ENCODE data around the gene CT45A3. TPM values are rescaled to one million over a fixed set of nuclear protein-coding genes. Genes with fewer than 3 reads are reported as not detected.

Gene CT45A3
- total and polyA plus RNA-seq, 2 of the 4 experiments (the other 2 are of a cell fraction) = not detected

DNA sequence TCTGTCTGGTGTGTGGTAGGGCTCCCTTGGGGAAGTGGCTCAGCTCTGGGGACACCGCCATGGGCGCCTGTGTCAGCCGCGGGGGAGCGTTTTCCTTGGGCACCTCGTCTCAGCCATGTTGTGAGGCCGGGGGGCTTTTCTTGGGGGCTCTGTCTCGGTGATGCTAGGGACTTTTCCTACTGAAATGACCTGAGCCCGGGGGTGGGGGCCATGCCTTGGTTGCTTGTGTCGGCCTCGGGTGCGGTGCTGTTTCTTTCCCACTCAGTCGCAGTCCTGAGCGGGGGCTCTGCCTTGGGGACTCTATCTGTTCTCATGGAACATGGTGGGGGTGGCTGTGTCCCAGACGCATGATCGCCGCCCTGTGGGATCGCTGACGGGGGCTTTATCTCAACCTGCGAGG, 54.2 kb downstream of the CT45A3 start:
- TF ChIP-seq CTCF (conservative IDR thresholded peaks at IDR 0.05; ENCODE audit: low read depth, low read length) (no peak), RFX5 (IDR thresholded peaks at IDR 0.05; ENCODE audit: low read depth, low read length) (no peak), NFE2L2 (IDR thresholded peaks at IDR 0.05; ENCODE audit: low read depth, low read length) (no peak), POLR2A (IDR thresholded peaks at IDR 0.05; ENCODE audit: low read depth, low read length) (no peak), RAD21 (IDR thresholded peaks at IDR 0.05; ENCODE audit: low read length) (no peak), SMC3 (IDR thresholded peaks at IDR 0.05; ENCODE audit: low read depth, low read length) (no peak), CHD1 (IDR thresholded peaks at IDR 0.05; ENCODE audit: low read depth, low read length) (no peak), RCOR1 (IDR thresholded peaks at IDR 0.05; ENCODE audit: insufficient replicate concordance, low read length) (no peak), FOS (IDR thresholded peaks at IDR 0.05; ENCODE audit: low read depth, low read length) (no peak), ELK1 (IDR thresholded peaks at IDR 0.05; ENCODE audit: borderline replicate concordance, low read depth, low read length) (no peak), MXI1 (IDR thresholded peaks at IDR 0.05; ENCODE audit: borderline replicate concordance, low read depth, low read length) (no peak), CEBPB (IDR thresholded peaks at IDR 0.05; ENCODE audit: low read depth, low read length) (no peak), BHLHE40 (IDR thresholded peaks at IDR 0.05; ENCODE audit: low read depth, low read length) (no peak), MAFK (IDR thresholded peaks at IDR 0.05; ENCODE audit: low read depth, low read length) (no peak), MAZ (IDR thresholded peaks at IDR 0.05; ENCODE audit: borderline replicate concordance, low read depth, low read length) (no peak)
- TF ChIP-seq, protein P1, sequence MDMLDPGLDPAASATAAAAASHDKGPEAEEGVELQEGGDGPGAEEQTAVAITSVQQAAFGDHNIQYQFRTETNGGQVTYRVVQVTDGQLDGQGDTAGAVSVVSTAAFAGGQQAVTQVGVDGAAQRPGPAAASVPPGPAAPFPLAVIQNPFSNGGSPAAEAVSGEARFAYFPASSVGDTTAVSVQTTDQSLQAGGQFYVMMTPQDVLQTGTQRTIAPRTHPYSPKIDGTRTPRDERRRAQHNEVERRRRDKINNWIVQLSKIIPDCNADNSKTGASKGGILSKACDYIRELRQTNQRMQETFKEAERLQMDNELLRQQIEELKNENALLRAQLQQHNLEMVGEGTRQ (IDR thresholded peaks at IDR 0.05; ENCODE audit: low read depth, low read length) = no peak
- no peak overlapping the region for H3K14ac ChIP-seq (replicated peaks; ENCODE audit: low read depth, low read length)
- no TSS peak for BruUV-seq (replicated peaks)
- no peaks in the 10 kb centered on the region for H3K4me1 ChIP-seq (ENCODE audit: control insufficient read depth, insufficient read depth, low read length)
- POLR2A ChIA-PET (ENCODE audit: unreplicated experiment) = no interaction called here
- no peak overlapping the region for H3K4me3 ChIP-seq (ENCODE audit: insufficient read depth, low read depth, low read length)
- no peak overlapping the region for H3K9ac ChIP-seq (ENCODE audit: low read depth, low read length)
- H3K36me3 ChIP-seq (ENCODE audit: control insufficient read depth, insufficient read depth, low read length) = no peaks in the 10 kb centered on the region
- no peak overlapping the region for H2BK120ac ChIP-seq (ENCODE audit: low read depth, low read length)
- no peak overlapping the region for H4K91ac ChIP-seq (ENCODE audit: insufficient read depth, low read depth, low read length)
- no peaks in the 10 kb centered on the region for H3K79me1 ChIP-seq (ENCODE audit: low read depth in 1 of 2, low read length in 2 of 2)
- dilution Hi-C loops (cut with HindIII; ENCODE audit: low sequenced_read_pairs, unreplicated experiment) (no loop called here), in situ Hi-C loops (cut with MboI; ENCODE audit: low sequenced_read_pairs) (no loop called here), intact Hi-C loops (cut with micrococcal nuclease) (no loop called here)
- no peaks in the 10 kb centered on the region for H3K9me1 ChIP-seq (ENCODE audit: insufficient read depth, low read length)
- H2BK5ac ChIP-seq (ENCODE audit: low read depth, low read length, poor library complexity, severe bottlenecking) = no peak overlapping the region
- WGBS, 2 experiments (ENCODE audit: extremely low coverage in 2 of 2, insufficient read length in 1 of 2) = 89% methylated on average over 9 of the region's 20 CpGs; no CpG with 5 or more reads in 1 of the 2 experiments
- H3K27ac ChIP-seq (ENCODE audit: insufficient read depth, low read length) = no peak overlapping the region
- no peak overlapping the region for H2AFZ ChIP-seq (replicated peaks; ENCODE audit: low read length, poor library complexity)
- no peaks in the 10 kb centered on the region for H3K9me3 ChIP-seq (ENCODE audit: control insufficient read depth, insufficient read depth, low read length)
- H4K8ac ChIP-seq (ENCODE audit: low read depth in 2 of 2, low read length in 2 of 2) = no peak overlapping the region
- DNase-seq = no peak
- H2BK20ac ChIP-seq (ENCODE audit: low read depth, low read length) = no peak overlapping the region
- CTCF ChIA-PET = no interaction called here
- H3K27me3 ChIP-seq (ENCODE audit: control insufficient read depth, insufficient read depth, low read length) = no peaks in the 10 kb centered on the region
- H3K18ac ChIP-seq (ENCODE audit: low read depth, low read length) = no peak overlapping the region
- H2AK5ac ChIP-seq (ENCODE audit: low read depth, low read length) = no peak overlapping the region
- H2BK15ac ChIP-seq (ENCODE audit: low read depth, low read length) = no peak overlapping the region
- H3K23ac ChIP-seq (ENCODE audit: low read depth, low read length) = no peak overlapping the region
- no peak overlapping the region for H3K4me2 ChIP-seq (ENCODE audit: low read depth, low read length)
- H3K4ac ChIP-seq (ENCODE audit: low read depth, low read length) = no peak overlapping the region
- H4K20me1 ChIP-seq (ENCODE audit: insufficient read depth, low read length) = no peaks in the 10 kb centered on the region
- H3K56ac ChIP-seq (ENCODE audit: extremely low read depth, insufficient read depth, low read length) = no peak overlapping the region
- no peak overlapping the region for H2AK9ac ChIP-seq (replicated peaks; ENCODE audit: low read depth, low read length, poor library complexity)
- ATAC-seq (ENCODE audit: low read depth) = no peak
- H4K5ac ChIP-seq (ENCODE audit: low read depth, low read length) = no peak overlapping the region

Data from IMR-90 (cell line).